BE2C (cell line): ENCODE data around the gene IFI35. TPM values are rescaled to one million over a fixed set of nuclear protein-coding genes. Genes with fewer than 3 reads are reported as not detected.
"Not testable (repeated sequence)": the region's sequence is repeated elsewhere in the genome, so short reads cannot be mapped to it uniquely, and the experiment has no call there.

Experiments
- DNase-seq: peaks from one replicate; pipeline ENCODE4 v3.0.0-alpha.2; 2020
- H3K27me3 ChIP-seq: fragments of 250-450 bp; sonication (Bioruptor Pico); 2 replicates; pipeline ENCODE4 v1.5.1; 2020; ENCODE audit warnings: mild to moderate bottlenecking
- H3K36me3 ChIP-seq: fragments of 250-450 bp; sonication (Bioruptor Pico); 2 replicates; pipeline ENCODE4 v1.5.1; 2020; ENCODE audit warnings: mild to moderate bottlenecking
- H3K4me1 ChIP-seq: fragments of 250-450 bp; sonication (Bioruptor Pico); 2 replicates; pipeline ENCODE4 v1.5.1; 2020
- H3K4me3 ChIP-seq: 2 replicates; pipeline ENCODE4 v1.5.1; 2011; ENCODE audit warnings: low read depth, low read length
- H3K9me3 ChIP-seq: fragments of 250-450 bp; sonication (Bioruptor Pico); 2 replicates; pipeline ENCODE4 v1.5.1; 2020
- polyA plus RNA-seq: library from polyadenylated mRNA; unstranded; fragments of >200 nt; gene quantifications from one replicate; pipeline ENCODE4 v1.2.1, GENCODE V29; 2012; ENCODE audit warnings: low read depth, missing spikeins; ENCODE audit not compliant: insufficient read length, insufficient read depth
- TF ChIP-seq, protein P1 (sequence below): IDR thresholded peaks from 2 replicates; pipeline ENCODE4 v1.5.1; 2012; ENCODE audit warnings: mild to moderate bottlenecking, low read depth, low read length

The IFI35 gene
- polyA plus RNA-seq, result 2.2 TPM

DNA sequence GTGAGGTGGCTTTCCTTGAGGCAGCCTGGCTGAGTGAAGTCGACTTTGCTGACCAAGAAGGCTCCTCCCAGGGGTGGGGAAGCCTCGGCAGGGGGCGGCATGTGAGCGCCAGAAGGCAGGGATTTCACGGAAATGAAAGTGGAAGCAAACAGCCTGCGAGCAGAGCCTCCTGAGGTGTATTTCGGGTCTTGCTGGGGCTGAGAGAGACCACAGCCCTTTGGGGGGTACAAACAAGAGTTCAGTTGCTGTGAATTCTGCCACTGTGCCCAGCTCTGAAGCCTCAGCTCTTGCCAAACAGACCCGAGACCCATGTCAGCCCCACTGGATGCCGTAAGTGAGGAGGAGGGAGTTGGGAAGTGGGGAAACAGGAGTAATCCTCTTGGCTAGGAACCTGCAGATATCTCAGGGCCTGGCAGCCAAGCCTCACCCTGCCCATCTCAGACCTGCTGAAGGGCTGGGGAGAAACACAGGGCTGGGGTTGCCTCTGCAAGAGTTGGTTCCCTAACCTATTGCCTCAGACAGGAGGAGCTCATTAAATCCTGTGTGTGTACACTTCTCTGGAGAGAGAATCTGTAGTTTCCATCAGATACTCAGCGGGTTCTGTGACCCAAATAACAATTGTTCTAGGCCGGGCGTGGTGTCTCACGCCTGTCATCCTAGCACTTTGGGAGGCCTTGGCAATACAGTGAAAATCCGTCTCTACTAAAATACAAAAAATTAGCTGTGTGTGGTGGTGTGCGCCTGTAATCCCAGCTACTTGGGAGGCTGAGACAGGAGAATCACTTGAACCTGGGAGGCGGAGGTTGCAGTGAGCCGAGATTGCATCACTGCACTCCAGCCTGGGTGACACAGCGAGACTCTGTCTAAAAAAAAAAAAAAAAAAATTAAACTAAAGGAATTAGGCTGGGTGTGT lies at the start of gene IFI35:
TSS of gene IFI35 (plus strand) at position 146 of the 913 bp plus-strand sequence. CDS start at position 310, 164 bp downstream.
- DNase-seq, result peak; percentile 71
- Histone ChIP-seq H3K27me3 (no peaks in the 10 kb centered on the region), H3K4me1 (no peaks in the 10 kb centered on the region), H3K4me3 (peak within 1 kb of the TSS; percentile 50), H3K9me3 (no peaks in the 10 kb centered on the region), H3K36me3 (peaks cover 28% of the 10 kb centered on the region)
- TF ChIP-seq, protein P1, sequence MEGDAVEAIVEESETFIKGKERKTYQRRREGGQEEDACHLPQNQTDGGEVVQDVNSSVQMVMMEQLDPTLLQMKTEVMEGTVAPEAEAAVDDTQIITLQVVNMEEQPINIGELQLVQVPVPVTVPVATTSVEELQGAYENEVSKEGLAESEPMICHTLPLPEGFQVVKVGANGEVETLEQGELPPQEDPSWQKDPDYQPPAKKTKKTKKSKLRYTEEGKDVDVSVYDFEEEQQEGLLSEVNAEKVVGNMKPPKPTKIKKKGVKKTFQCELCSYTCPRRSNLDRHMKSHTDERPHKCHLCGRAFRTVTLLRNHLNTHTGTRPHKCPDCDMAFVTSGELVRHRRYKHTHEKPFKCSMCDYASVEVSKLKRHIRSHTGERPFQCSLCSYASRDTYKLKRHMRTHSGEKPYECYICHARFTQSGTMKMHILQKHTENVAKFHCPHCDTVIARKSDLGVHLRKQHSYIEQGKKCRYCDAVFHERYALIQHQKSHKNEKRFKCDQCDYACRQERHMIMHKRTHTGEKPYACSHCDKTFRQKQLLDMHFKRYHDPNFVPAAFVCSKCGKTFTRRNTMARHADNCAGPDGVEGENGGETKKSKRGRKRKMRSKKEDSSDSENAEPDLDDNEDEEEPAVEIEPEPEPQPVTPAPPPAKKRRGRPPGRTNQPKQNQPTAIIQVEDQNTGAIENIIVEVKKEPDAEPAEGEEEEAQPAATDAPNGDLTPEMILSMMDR, result peak; percentile 54

DNA sequence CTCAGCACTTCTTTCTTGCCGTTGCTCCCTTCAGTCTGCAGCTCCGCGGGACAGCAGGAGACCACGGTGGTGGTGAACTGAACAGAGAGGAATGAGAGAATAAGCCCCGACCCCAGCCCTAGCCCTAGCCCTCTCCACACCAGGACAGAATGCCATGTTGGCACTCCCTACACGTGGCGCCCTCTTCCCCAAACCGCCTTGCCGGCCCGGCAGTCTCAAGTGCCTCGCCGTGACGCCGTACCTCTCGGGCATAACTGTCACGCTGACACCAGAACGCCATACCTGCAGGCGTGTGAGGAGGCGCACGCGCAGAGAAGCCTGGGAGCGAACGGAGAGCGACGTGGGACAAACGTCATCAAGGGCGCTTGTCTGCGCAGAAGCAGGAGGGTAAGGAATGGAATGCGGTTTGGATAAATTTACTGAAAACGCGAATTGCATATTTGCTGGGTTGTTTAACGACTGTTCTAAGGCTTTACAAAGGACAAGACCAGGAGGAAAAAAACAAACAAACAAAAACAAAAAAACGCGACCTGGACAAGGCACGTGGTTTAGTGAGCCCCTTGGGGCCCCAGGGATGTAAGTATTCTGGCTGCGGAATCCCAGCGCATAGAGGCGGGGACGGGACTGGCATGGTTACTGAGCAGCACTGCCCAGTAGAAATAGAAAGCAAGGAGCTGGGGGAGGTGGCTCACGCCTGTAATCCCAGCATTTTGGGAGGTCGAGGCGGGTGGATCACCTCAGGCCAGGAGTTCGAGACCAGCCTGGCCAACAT lies 42.2 kb upstream of the IFI35 start, which contains the start of gene AARSD1:
TSS of gene AARSD1 (minus strand) at position 294 of the 772 bp plus-strand sequence. CDS start at position 280, 14 bp downstream.
- Histone ChIP-seq H3K9me3 (no peaks in the 10 kb centered on the region), H3K4me1 (no peaks in the 10 kb centered on the region), H3K27me3 (no peaks in the 10 kb centered on the region), H3K4me3 (peak within 1 kb of the TSS; percentile 99), H3K36me3 (peaks cover 32% of the 10 kb centered on the region)
- peak; percentile 90 for DNase-seq
- TF ChIP-seq, protein P1, result no peak

DNA sequence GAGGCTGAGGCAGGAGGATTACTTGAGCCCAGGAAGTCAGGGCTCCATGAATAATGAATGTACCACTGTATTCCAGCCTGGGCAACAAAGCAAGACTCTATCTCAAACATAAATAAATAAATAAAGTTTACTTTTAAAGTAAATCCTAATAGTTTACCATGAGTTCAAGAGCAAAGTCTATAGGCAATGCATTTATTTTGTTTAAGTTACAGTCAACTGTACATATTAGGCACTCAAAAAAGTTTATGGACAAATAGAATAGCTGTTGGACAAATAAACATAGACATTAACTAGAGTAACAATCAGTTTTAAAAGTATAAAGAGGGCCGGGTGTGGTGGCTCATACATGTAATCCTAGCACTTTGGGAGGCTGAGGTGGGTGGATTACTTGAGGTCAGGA lies 38.7 kb upstream of the IFI35 start:
- H3K9me3 ChIP-seq, result no peaks in the 10 kb centered on the region
- no peak overlapping the region for H3K4me3 ChIP-seq
- no peak for DNase-seq
- TF ChIP-seq, protein P1, result no peak
- no peaks in the 10 kb centered on the region for H3K27me3 ChIP-seq
- no peaks in the 10 kb centered on the region for H3K36me3 ChIP-seq
- no peaks in the 10 kb centered on the region for H3K4me1 ChIP-seq

DNA sequence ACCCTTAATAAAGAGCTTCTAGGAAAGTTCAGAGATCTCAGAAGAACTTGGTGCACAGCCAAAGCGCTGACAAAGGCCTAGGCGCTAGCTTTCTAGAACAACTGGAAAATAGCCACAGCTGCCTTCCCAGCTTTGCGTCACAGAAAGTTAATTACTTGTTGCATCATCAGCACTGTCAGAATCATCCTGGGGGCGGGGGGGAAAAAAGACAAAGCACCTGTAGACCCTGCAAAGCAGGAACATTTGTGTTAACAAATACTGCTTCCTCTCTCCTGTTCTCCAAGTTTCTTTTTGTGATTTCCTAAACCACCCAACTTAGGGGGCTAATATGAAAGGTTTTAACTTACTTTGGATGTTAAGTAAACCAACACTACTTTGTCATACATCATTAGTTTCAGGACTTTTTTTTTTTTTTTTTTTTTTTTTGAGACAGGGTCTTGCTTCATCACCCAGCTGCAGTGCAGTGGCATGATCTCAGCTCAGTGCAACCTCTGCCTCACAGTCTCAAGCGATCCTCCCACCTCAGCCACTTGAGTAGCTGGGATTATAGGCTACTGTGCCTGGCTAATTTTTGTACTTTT lies 37.5 kb upstream of the IFI35 start:
- H3K36me3 ChIP-seq, result no peaks in the 10 kb centered on the region
- no peaks in the 10 kb centered on the region for H3K27me3 ChIP-seq
- TF ChIP-seq, protein P1, result no peak
- no peak overlapping the region for H3K4me3 ChIP-seq
- H3K4me1 ChIP-seq, result no peaks in the 10 kb centered on the region
- no peaks in the 10 kb centered on the region for H3K9me3 ChIP-seq
- no peak for DNase-seq

DNA sequence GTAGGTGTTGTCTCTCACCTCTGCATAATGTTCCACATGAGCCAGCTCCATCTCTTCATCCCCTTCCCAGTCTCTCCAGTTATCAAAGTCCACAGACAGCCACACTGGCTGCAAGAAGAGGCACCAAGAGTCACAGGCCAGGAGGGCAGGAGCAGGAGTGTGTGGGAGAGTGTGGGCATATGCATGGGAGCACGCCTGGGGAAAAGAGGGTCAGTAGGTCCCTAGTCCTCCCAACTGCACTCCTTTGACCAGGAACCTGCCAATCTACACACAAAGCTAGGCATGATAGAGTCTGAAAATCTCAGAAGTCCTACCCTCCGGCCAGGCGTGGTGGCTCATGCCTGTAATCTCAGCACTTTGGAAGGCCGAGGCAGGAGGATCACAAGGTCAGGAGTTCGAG lies 35.0 kb upstream of the IFI35 start:
- no peaks in the 10 kb centered on the region for H3K9me3 ChIP-seq
- no peaks in the 10 kb centered on the region for H3K4me1 ChIP-seq
- no peak for DNase-seq
- no peaks in the 10 kb centered on the region for H3K27me3 ChIP-seq
- TF ChIP-seq, protein P1, result no peak
- H3K36me3 ChIP-seq, result no peaks in the 10 kb centered on the region
- no peak overlapping the region for H3K4me3 ChIP-seq

DNA sequence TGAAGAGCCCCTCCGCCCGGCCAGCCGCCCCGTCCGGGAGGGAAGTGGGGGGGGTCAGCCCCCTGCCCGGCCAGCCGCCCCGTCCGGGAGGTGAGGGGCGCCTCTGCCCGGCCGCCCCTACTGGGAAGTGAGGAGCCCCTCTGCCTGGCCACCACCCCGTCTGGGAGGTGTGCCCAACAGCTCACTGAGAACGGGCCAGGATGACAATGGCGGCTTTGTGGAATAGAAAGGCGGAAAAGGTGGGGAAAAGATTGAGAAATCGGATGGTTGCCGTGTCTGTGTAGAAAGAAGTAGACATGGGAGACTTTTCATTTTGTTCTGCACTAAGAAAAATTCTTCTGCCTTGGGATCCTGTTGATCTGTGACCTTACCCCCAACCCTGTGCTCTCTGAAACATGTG lies 33.3 kb upstream of the IFI35 start:
- H3K36me3 ChIP-seq, H3K4me3 ChIP-seq, H3K27me3 ChIP-seq, H3K9me3 ChIP-seq, DNase-seq, H3K4me1 ChIP-seq: not testable (repeated sequence)
